Activated CD8-positive, alpha-beta memory T cell treated with anti-CD3 and anti-CD28 coated beads for 4 hours (primary cell): ENCODE results near the gene SYNE4.
"Not testable (repeated sequence)": the region's sequence is repeated elsewhere in the genome, so short reads cannot be mapped to it uniquely, and the experiment has no call there.

ENCODE experiments used
- DNase-seq, 2 donors: peaks; one replicate each; pipeline ENCODE4 v3.0.0-alpha.2; 2020; ENCODE audit warnings: low read depth in 2 of 2

The SYNE4 gene

GRCh38 chr19:36008336-36008978, at the start of gene SYNE4:
SYNE4 (minus strand) TSS chr19:36008813; CDS start chr19:36008681, 132 bp downstream.
- no peak for DNase-seq

GRCh38 chr19:36054733-36055686, 46.4 kb upstream of the SYNE4 start, which contains the start of gene WDR62:
WDR62 (plus strand) TSS chr19:36054897; CDS start chr19:36054972, 75 bp downstream.
- peak; percentile 89 to 91 for DNase-seq

- DNase-seq = peak; percentile 100
These were observed 45.6 kb upstream of the SYNE4 start, which contains the start of gene THAP8 for GRCh38 chr19:36054119-36054732. THAP8 (minus strand) TSS chr19:36054285; CDS start chr19:36054217, 68 bp downstream.

GRCh38 chr19:36051637-36052036, 43.0 kb upstream of the SYNE4 start:
- DNase-seq = no peak

- DNase-seq = no peak
These were observed 42.6 kb upstream of the SYNE4 start for GRCh38 chr19:36051236-36051635.

- DNase-seq = no peak
These were observed 40.6 kb upstream of the SYNE4 start for GRCh38 chr19:36049080-36049698.

- no peak for DNase-seq
These were observed 39.2 kb upstream of the SYNE4 start for GRCh38 chr19:36047835-36048234.

GRCh38 chr19:36046443-36047050, 37.9 kb upstream of the SYNE4 start:
- no peak for DNase-seq

- no peak for DNase-seq
These were observed 35.3 kb upstream of the SYNE4 start for GRCh38 chr19:36043952-36044351.

- no peak for DNase-seq
These were observed 33.2 kb upstream of the SYNE4 start for GRCh38 chr19:36041831-36042230.

GRCh38 chr19:36041092-36041491, 32.5 kb upstream of the SYNE4 start:
- not testable (repeated sequence) for DNase-seq

GRCh38 chr19:36040495-36040894, 31.9 kb upstream of the SYNE4 start:
- DNase-seq = no peak

- peak; percentile 18 to 36 for DNase-seq
These were observed 23.9 kb upstream of the SYNE4 start, which contains the start of gene CLIP3 for GRCh38 chr19:36032251-36033104. CLIP3 (minus strand) TSS chr19:36032873; CDS start chr19:36032357, 516 bp downstream.

- no peak for DNase-seq
These were observed 22.7 kb upstream of the SYNE4 start for GRCh38 chr19:36031308-36031707.

- no peak for DNase-seq
These were observed 21.9 kb upstream of the SYNE4 start for GRCh38 chr19:36030264-36031148.

- no peak for DNase-seq
These were observed 19.9 kb upstream of the SYNE4 start for GRCh38 chr19:36028313-36029041.

- no peak for DNase-seq
These were observed 19.1 kb upstream of the SYNE4 start for GRCh38 chr19:36027696-36028095.

GRCh38 chr19:36026091-36026876, 17.7 kb upstream of the SYNE4 start:
- no peak for DNase-seq
